DMS53 treated with DMSO at 0.1 percent for 48 hours (cell line): ENCODE data around the gene CECR2.
"Not testable (repeated sequence)": the region's sequence is repeated elsewhere in the genome, so short reads cannot be mapped to it uniquely, and the experiment has no call there.

ENCODE experiments used
- DNase-seq: peaks from one replicate; lab custom pipeline; 2025; ENCODE audit not compliant: unreplicated experiment; lab: John Stamatoyannopoulos, UW

The CECR2 gene

GRCh38 chr22:17562906-17563870 lies 193.9 kb downstream of the CECR2 start, which contains the start of gene SLC25A18:
Gene SLC25A18, plus strand, starts transcription at chr22:17563498. Its CDS starts 16,447 bp downstream, at chr22:17579945.
- no peak for DNase-seq

- DNase-seq: no peak
These were observed 194.7 kb downstream of the CECR2 start for GRCh38 chr22:17563936-17564391.

DNA sequence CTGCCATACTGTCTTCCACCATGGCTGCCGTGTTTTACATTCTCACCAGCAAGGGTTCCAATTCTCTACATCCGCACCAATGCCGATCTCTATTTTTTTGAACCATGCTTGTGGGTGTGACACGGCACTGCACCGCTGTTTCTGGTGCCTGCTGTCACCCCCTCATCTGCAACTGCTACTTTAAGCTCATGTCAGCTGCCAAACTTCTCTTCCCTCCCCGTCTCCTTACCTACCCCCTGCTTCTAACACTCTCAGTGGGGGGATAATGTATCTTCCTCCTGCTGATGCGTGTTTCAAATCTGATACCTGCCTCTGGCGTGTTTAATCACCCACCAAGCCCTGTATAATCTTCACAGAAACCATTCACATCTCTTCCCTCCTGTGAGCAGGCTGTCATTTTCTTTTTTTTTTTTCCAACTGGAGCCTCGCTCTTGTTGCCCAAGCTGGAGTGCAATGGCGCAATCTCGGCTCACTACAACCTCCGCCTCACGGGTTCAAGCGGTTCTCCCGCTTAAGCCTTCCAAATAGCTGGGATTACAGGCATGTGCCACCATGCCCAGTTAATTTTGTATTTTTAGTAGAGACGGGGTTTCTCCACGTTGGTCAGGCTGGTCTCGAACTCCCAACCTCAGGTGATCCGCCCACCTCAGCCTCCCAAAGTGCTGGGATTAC lies 196.9 kb downstream of the CECR2 start:
- DNase-seq: not testable (repeated sequence)

DNA sequence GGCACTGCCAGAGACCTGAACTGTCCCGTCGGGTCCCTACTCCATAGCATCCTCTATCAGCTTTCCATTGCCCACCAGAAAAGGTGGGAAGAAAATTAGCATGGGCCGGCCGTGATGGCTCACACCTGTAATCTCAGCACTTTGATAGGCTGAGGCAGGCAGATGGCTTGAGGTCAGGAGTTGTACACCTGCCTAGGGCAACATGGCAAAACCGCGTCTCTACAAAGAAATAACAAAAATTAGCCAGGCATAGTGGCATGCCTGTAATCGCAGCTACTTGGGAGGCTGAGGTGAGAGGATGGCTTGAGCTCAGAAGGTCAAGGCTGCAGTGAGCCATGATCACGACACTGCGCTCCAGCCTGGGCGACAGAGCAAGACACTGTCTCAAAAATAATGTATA lies 197.5 kb downstream of the CECR2 start:
- no peak for DNase-seq

- no peak for DNase-seq
These were observed 200.8 kb downstream of the CECR2 start for GRCh38 chr22:17569971-17570511.

DNA sequence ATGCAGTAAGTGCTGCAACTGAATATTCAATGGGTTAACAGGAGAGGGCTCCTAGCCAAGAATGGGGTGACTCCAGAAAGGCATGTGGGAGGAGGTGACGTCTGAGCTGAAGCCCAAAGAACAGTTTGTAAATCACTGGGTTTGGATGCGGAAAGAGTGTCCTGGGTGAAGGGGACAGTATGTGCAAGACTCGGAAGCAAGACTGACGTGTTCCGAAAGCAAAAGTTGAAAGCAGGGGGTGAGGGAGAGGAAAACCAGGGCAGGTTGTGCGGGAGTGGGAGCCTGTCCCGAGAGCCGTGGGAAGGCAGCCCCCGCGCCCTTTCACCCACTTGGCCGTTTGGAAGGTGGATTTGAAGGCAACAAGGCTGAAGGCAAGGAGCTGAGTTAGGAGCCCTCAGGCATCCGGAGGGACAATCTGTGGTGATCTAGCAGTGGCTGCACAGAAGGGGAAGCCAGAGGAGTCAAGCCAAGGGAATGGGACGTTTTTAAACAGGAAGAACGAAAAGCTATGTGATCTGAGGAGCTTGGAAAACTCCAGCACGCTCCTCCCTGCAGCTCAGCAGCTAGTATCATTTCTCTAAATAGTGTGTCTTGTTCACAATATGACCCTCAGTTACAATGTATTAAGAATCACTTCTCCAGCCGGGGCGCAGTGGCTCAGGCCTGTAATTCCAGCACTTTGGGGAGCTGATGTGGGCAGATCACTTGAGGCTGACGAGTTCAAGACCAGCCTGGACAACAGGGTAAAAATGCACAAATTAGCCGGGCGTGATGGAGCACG lies 201.8 kb downstream of the CECR2 start:
- DNase-seq: no peak

DNA sequence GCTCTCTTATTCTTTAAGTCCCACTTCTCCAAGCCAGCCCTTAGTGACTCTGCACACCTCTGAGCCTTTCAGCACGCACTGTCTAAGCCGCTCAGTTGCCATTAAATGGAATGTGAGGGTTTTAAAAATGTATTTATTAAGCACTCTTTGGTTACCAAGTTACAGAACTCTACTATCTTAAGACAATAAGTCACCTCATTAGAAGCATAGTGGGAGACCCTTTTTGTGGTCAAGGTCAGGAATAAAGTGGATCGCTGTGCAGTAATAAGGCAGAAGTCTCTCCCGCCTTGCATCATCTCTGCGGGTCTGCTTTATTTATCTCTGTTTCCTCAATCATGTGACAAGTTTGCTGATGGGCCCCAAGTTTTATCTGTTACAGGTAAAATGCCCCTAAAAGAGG lies 205.9 kb downstream of the CECR2 start:
- DNase-seq: no peak

DNA sequence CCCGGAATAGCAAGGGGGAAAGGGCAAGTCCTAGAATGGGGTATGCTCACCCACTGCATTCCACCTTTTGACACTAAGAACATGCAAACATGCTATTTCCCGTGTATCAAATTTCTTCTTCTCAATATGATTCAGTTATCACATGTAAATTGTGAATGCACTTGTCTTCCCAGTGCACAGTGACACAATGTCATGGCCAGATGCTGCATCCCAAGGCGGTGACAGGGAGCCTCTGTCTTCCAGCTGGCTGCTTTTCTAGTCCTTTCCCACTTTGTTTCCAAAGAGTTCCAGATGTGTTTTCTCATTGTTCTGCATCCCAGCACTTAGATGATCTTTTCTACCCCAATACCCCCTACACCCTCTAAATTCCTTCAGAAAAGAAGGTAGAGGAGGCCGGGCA lies 206.4 kb downstream of the CECR2 start:
- DNase-seq: no peak

DNA sequence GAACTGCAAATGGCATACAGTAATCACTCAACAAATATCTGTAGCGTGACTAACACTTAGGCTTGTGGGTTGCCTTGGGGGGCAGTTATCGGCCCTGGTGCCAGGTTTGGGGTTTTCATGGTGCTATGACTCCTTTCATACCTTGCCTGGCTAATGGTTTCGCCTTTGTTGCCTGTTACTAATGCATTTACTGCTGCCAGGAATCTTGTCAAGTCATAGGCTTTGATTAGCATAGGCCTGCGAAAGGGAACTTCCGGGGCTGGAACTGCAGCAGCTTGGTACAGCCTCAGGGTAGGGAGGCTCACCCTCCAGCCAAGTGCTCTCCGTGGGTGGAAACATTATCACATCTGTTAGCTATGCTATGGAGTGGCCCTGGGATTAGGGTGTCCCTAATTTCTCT lies 207.2 kb downstream of the CECR2 start:
- no peak for DNase-seq

DNA sequence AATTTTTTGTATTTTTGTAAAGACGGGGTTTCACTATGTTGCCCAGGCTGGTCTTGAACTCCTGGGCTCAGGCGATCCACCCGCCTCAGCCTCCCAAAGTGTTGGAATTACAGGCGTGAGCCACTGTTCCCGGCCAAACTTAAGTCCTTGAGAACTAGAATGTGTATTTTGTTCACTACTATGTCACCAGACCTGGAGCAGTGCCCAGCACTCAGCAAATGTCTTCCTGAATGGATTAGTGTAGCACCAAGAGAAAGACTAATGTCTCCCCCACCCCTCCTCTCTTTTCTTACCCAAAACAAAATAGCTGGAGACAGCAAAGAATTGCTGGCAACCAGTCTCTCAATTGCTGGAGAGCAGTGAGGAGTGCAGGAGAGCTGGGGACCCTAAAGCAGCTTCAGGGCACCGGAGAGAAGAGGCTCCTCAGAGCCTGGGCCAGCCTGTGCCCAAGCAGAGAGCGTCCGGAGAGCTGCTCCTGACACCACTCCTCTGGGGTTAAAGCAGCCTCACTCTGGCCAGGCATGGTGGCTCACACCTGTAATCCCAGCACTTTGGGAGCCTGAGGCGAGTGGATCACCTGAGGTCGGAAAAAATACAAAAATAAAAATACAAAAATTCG lies 209.0 kb downstream of the CECR2 start:
- no peak for DNase-seq

GRCh38 chr22:17579535-17579981 lies 210.3 kb downstream of the CECR2 start:
- no peak for DNase-seq

DNA sequence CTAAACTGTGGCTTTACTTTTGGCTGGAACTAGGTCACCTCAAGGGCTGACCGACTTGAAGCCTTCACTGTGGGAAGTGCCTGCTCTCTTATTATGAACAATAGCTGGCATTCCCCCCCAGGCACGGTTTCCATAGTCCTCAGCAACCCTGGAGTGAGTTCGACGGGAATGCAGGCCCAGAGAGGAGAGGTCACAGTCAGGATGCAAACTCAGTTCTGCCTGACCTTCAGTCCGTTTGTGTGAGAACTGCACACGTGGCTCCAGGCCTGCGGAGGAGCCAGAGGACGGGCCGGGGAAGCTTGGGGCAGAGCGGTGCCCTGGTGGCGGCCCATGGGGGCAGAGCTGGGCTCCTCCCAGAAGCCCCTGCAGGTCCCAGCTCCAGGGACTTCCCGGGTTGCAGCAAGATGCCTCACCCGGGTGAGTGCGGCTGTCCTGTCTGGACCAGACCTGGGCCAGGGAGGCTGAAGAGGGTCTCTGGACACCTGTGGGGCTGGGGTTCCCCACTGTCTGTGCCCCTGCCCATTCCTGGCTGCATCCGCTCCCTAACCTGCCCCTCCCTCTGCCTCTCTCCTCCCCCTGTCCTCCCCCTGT lies 211.3 kb downstream of the CECR2 start:
- DNase-seq: no peak

- no peak for DNase-seq
These were observed 211.8 kb downstream of the CECR2 start for GRCh38 chr22:17581056-17581455.

DNA sequence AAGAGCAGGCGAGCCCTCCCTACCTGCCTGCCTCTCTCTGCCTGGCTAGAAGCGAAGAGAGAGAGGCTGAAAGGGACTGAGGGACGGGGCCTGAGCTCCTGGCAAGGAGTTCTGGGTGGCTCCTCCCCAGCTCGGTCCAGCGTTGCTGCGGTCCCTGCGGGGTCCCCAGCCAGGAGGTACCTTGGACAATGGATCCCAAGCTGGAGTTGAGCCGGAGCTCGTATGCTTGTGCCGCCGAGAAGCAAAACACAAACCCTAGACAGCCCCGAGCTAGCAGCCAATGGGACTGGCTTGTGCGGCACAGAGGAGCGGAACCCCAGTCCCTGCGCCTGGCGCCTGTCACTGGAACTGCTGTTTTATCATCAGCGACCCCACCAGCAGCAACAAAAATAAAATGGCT lies 212.4 kb downstream of the CECR2 start:
- DNase-seq: no peak

- DNase-seq: no peak
These were observed 213.9 kb downstream of the CECR2 start for GRCh38 chr22:17583151-17583550.

DNA sequence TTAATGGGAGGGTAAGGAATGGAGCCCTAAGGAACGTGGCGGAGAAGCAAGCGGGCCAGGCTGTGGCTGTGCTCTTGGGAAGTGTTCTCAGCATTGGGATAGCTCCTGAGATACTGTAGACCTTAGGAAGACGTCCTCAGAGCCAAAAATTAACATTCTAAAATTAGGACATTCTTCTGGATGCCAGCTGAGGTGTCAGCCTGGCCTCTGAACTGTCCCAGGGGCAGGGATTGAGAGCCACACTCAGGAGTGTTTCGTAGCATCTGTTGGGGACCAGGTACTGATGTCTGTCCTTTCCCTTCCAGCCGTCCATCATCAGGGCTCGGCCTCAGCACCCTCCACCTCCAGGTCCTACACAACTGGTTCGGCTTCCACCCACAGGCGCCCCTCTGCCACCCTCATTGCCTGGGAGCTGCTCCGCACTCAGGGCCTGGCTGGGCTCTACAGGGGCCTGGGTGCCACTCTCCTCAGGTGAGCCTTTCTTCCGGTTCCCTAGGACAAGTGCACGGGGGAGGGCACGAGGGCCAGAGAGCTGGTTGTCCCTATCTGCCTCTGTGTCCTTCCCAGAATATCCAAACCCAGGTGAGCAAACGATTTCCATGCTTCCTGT lies 217.7 kb downstream of the CECR2 start:
- DNase-seq: no peak

GRCh38 chr22:17587629-17588028 lies 218.4 kb downstream of the CECR2 start:
- no peak for DNase-seq

- DNase-seq: no peak
These were observed 219.3 kb downstream of the CECR2 start for GRCh38 chr22:17588606-17589005.

DNA sequence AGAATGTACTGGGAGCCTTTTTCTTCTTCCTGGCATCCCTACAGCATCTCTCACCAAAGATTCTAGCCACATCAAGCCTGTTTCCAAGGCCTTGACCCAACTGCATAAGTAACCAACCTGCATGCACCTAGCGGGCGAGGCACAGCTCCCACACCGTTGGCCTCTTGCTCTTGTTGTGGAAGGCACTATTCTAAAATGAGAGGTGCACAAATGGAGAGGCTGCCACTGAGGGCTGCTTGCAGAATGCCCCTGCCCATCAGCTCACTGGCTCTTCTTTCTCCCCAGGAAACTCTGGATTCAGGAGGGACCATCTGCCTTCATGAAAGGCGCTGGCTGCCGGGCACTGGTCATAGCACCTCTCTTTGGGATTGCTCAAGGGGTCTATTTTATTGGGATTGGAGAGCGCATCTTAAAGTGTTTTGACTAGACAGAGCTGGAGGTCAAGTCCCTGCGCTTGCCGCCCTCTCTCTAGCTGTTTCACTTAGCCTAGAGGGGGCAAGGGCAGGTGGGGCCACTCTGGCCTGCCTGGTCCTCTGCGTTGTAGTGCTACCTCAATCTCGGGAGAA lies 220.6 kb downstream of the CECR2 start:
- no peak for DNase-seq
